Glutamatergic neuron (in vitro differentiated cells): ENCODE measurements around the gene MED8. TPM values are rescaled to one million over a fixed set of nuclear protein-coding genes. Genes with fewer than 3 reads are reported as not detected.

Experiments
- DNase-seq: peaks from one replicate; pipeline ENCODE4 v3.0.0; 2022
- H3K27ac Mint-ChIP-seq: one replicate; pipeline ENCODE4 v1.8.0; 2020; ENCODE audit warnings: mild to moderate bottlenecking, mixed read lengths, inconsistent platforms; ENCODE audit not compliant: unreplicated experiment
- H3K27me3 Mint-ChIP-seq: one replicate; pipeline ENCODE4 v1.8.0; 2020; ENCODE audit warnings: mild to moderate bottlenecking, moderate library complexity, mixed read lengths, inconsistent platforms; ENCODE audit not compliant: unreplicated experiment
- H3K36me3 Mint-ChIP-seq: one replicate; pipeline ENCODE4 v1.8.0; 2020; ENCODE audit warnings: mild to moderate bottlenecking, mixed read lengths, inconsistent platforms; ENCODE audit not compliant: unreplicated experiment
- H3K4me1 Mint-ChIP-seq: one replicate; pipeline ENCODE4 v1.8.0; 2020; ENCODE audit warnings: mild to moderate bottlenecking, low read depth, mixed read lengths, inconsistent platforms; ENCODE audit not compliant: unreplicated experiment
- H3K4me3 Mint-ChIP-seq: one replicate; pipeline ENCODE4 v1.8.0; 2020; ENCODE audit warnings: mild to moderate bottlenecking, mixed read lengths, inconsistent platforms; ENCODE audit not compliant: unreplicated experiment
- H3K9me3 Mint-ChIP-seq: one replicate; pipeline ENCODE4 v1.8.0; 2020; ENCODE audit warnings: mild to moderate bottlenecking, moderate library complexity, mixed read lengths, inconsistent platforms; ENCODE audit not compliant: unreplicated experiment
- total RNA-seq: library from RNA; stranded (reverse); fragmentation: NEBNext Ultra II Directional; extraction: Animal tissue kit (Norgen Biotek cat#: 25700); gene quantifications from one replicate; pipeline ENCODE4 v1.2.1, GENCODE V29; 2021; ENCODE audit not compliant: unreplicated experiment
- TF ChIP-seq, protein P1 (sequence below): fragments of 200-600 bp; sonication (generic); IDR thresholded peaks from one replicate; pipeline ENCODE4 v1.5.0; 2021; ENCODE audit not compliant: partially characterized antibody, unreplicated experiment

Gene MED8
- total RNA-seq, 1 donor from 2014 or later, result 39.1 TPM

DNA sequence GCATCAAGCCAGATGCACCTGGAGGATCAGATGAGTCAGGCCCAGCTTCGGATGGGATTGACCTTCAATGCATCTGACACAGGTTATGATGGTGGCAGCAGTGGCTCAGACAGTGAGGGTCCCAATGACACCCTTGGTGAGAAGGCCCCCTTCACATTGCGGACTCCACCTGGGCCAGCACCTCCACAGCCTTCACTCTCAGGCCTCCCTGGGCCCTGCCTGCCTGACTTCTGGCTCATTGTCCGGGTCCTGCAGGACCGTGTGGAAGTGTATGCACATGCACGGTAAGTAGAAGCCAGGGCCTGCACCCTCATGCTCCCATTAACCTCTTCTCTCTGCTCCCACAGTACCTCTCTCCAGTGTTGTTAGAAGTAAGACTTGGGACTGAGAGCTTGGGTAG lies 43.3 kb upstream of the MED8 start:
- peaks cover 6% of the 10 kb centered on the region for H3K9me3 Mint-ChIP-seq
- H3K36me3 Mint-ChIP-seq, result no peaks in the 10 kb centered on the region
- H3K4me3 Mint-ChIP-seq, result no peak overlapping the region
- H3K4me1 Mint-ChIP-seq, result no peaks in the 10 kb centered on the region
- no peak overlapping the region for H3K27ac Mint-ChIP-seq
- DNase-seq, result no peak
- TF ChIP-seq, protein P1, sequence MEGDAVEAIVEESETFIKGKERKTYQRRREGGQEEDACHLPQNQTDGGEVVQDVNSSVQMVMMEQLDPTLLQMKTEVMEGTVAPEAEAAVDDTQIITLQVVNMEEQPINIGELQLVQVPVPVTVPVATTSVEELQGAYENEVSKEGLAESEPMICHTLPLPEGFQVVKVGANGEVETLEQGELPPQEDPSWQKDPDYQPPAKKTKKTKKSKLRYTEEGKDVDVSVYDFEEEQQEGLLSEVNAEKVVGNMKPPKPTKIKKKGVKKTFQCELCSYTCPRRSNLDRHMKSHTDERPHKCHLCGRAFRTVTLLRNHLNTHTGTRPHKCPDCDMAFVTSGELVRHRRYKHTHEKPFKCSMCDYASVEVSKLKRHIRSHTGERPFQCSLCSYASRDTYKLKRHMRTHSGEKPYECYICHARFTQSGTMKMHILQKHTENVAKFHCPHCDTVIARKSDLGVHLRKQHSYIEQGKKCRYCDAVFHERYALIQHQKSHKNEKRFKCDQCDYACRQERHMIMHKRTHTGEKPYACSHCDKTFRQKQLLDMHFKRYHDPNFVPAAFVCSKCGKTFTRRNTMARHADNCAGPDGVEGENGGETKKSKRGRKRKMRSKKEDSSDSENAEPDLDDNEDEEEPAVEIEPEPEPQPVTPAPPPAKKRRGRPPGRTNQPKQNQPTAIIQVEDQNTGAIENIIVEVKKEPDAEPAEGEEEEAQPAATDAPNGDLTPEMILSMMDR, result no peak
- H3K27me3 Mint-ChIP-seq, result peaks cover 2% of the 10 kb centered on the region

DNA sequence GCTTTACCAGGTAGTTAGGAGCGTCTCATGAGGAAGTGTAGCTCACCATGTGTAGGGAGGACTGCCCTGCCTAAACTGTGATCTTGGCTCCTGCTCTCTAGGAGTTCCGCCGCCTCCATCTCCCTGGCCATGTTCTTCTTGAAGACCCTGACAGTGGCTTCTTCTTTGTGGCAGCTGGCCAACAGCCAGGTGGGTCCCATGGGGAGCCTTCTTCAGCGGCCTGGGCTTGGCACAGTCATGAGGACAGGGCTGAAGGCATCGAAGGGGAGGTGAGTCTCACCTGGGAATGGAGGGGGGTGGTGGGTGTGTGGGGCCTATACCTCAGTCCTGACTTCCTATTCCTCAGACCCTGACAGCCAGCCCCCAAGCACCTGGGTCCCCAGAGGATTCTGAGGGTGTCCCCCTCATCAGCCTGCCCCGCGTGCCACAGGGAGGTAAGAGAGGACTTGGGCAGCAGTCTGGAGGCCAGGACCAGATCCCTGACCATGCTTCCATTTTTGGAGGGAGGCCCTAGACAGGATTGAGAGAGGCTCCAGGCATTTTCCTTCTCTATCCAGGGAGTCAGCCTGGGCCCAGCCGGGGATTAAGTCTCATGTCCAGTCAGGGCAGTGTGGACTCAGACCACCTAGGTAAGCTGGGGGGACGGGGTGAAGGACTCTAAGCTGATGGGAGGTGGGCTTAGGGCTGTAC lies 42.7 kb upstream of the MED8 start:
- peaks cover 2% of the 10 kb centered on the region for H3K27me3 Mint-ChIP-seq
- peak; percentile 4 for DNase-seq
- peaks cover 6% of the 10 kb centered on the region for H3K9me3 Mint-ChIP-seq
- H3K27ac Mint-ChIP-seq, result no peak overlapping the region
- H3K4me1 Mint-ChIP-seq, result no peaks in the 10 kb centered on the region
- no peaks in the 10 kb centered on the region for H3K36me3 Mint-ChIP-seq
- TF ChIP-seq, protein P1, result no peak
- H3K4me3 Mint-ChIP-seq, result no peak overlapping the region

DNA sequence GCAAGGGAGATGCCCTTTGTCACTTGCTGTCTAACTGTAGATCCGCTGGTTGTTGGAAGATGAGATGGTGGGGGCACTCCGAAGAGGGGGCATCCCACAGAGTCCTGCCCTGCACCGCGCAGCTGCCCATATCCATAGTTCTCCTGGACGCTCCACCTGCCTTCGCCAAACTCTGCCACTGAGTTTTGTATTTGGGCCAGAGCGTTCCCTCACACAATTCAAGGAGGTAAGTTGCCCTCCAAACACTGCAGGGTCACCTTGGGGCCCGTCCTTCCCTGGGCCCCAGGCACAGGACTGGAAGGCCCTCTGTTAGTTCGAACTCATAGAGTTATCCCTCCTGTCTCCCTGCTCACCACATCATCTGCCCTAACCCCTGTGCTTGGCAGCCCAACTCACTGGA lies 42.1 kb upstream of the MED8 start:
- H3K4me1 Mint-ChIP-seq, result no peaks in the 10 kb centered on the region
- H3K4me3 Mint-ChIP-seq, result no peak overlapping the region
- DNase-seq, result peak; percentile 5
- peaks cover 6% of the 10 kb centered on the region for H3K9me3 Mint-ChIP-seq
- H3K27ac Mint-ChIP-seq, result no peak overlapping the region
- TF ChIP-seq, protein P1, result no peak
- H3K27me3 Mint-ChIP-seq, result peaks cover 2% of the 10 kb centered on the region
- no peaks in the 10 kb centered on the region for H3K36me3 Mint-ChIP-seq

DNA sequence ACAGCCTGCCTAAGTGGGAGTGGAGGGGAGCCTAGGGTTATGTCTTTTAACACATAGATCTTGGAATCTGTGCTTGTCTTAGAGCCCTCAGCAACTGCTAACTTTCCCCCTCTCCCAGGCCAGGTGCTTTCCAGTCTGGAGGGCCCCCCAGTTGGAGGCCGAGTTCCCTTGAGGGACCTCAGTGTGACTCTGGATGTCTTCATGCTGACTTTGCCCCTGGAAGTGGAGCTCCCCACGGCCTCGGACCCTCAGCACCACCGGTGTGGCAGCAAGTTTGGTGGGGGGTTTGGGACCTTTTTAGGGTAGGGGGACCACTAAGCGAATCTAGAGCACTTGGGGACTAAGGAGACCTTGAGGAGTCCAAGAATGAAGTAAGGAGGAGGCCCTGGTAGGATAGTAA lies 41.2 kb upstream of the MED8 start:
- Mint-ChIP-seq H3K27me3 (peaks cover 2% of the 10 kb centered on the region), H3K36me3 (no peaks in the 10 kb centered on the region), H3K9me3 (peaks cover 6% of the 10 kb centered on the region), H3K4me1 (no peaks in the 10 kb centered on the region), H3K27ac (no peak overlapping the region), H3K4me3 (no peak overlapping the region)
- TF ChIP-seq, protein P1, result no peak
- DNase-seq, result no peak

DNA sequence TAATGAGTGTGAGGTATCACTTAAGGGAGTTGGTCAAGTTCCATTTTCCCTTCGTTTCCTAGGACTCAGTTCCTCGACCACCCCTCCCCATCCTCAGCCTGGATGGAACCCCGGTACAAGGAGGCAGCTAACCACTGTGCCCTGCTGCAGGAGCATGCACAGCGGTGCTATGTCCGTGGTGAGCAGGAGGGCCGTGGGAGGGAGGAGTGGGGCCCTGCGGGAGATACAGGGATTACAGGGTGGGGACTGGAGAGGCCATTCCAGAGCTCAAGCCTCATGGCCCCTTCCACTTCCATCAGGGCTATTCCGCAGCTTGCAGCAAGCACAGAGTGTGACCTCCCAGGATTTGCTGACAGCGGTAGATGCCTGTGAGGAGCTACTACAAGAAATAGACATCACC lies 38.3 kb upstream of the MED8 start:
- DNase-seq, result no peak
- Mint-ChIP-seq H3K4me3 (no peak overlapping the region), H3K4me1 (no peaks in the 10 kb centered on the region), H3K27me3 (no peaks in the 10 kb centered on the region), H3K27ac (no peak overlapping the region), H3K9me3 (peaks cover 4% of the 10 kb centered on the region), H3K36me3 (no peaks in the 10 kb centered on the region)
- TF ChIP-seq, protein P1, result no peak
